HUES48 (cell line): Measurements from ENCODE around the gene TXNDC15.
"Not testable (repeated sequence)": the region's sequence is repeated elsewhere in the genome, so short reads cannot be mapped to it uniquely, and the experiment has no call there.

Experiments
- H3K27ac ChIP-seq: one replicate; pipeline ENCODE4 v1.7.0; 2013; ENCODE audit warnings: low read depth, low read length, inconsistent platforms
- H3K27me3 ChIP-seq: 2 replicates; pipeline ENCODE4 v1.6.1; 2013; ENCODE audit warnings: mild to moderate bottlenecking, low read length; ENCODE audit not compliant: control insufficient read depth, insufficient read depth
- H3K36me3 ChIP-seq: 2 replicates; pipeline ENCODE4 v1.6.1; 2013; ENCODE audit warnings: low read length; ENCODE audit not compliant: control insufficient read depth, insufficient read depth
- H3K4me1 ChIP-seq: 2 replicates; pipeline ENCODE4 v1.6.1; 2013; ENCODE audit warnings: mild to moderate bottlenecking, low read length; ENCODE audit not compliant: control insufficient read depth, insufficient read depth
- H3K4me3 ChIP-seq: 2 replicates; pipeline ENCODE4 v1.5.1; 2013; ENCODE audit warnings: mild to moderate bottlenecking, low read depth, low read length
- H3K9ac ChIP-seq: 2 replicates; pipeline ENCODE4 v1.6.1; 2013; ENCODE audit warnings: mild to moderate bottlenecking, low read depth, low read length, moderate library complexity
- H3K9me3 ChIP-seq: 2 replicates; pipeline ENCODE4 v1.6.1; 2013; ENCODE audit warnings: low read length; ENCODE audit not compliant: control insufficient read depth, insufficient read depth

TXNDC15 gene

DNA sequence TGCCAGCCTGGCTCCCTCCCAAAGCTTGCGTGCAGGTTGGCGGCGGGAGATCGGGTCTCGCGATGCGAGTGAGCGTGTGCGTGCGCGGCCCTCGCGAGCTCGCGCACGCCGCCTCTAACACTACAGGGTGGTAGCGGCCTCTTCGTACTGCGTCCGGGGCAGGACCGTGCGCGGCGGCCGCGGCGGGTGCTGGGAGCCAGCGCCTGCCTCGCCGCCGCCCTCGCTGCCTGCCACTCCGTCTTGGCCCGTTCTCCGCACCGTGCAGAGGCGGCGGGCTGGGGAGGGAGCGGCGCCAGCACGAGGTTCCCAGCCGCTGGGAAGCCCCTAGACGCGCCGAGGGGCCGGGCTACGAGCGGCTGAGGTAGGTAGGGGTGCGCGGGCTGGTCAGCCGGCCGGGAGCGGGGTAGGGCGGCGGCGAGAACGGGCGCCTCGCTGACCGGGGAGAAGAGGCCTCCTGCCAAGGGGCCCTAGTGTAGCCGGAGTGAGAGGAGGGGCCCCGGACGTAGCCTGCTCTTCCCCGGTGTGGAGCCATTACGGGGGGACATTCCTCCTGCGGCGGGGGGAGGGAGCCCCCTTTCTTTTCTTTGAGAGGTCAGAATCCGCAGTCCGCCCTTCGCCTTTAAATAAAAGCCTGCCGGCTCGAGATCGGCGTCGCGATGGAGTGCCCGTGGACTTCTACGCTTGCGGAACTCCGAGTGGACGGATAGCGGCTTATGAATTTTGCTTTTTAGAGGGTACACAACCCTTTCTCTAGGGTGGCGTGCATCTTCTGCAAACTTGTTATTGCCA is 28.1 kb upstream of the TXNDC15 start, which contains the start of gene C5orf24:
Gene C5orf24 (plus strand): TSS at position 117 of the 789 bp plus-strand sequence. CDS start 8,933 bp downstream, outside the sequence.
- Histone ChIP-seq H3K36me3 (no peaks in the 10 kb centered on the region; the same call in none of the 2 replicates), H3K4me3 (peak within 1 kb of the TSS; percentile 99), H3K9ac (peak within 1 kb of the TSS; percentile 90), H3K9me3 (no peaks in the 10 kb centered on the region), H3K27ac (peak within 1 kb of the TSS; percentile 93), H3K27me3 (no peaks in the 10 kb centered on the region), H3K4me1 (peaks cover 10% of the 10 kb centered on the region)

DNA sequence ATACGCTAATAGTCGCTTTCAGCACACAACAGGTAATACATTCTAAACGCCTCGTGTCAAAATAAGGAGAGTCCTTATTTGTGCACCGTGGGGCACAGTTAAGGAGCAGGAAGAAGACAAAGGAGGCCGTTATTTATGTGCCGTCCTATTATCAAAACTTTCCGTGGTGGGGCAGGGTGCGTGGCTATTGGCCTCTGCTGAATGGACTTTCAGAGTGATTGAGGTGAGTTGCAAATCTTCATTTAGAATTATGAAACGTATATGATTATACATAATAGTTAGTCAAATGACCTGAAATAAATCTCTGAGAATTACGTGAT is 27.6 kb upstream of the TXNDC15 start:
- H3K4me1 ChIP-seq: peaks cover 10% of the 10 kb centered on the region
- H3K36me3 ChIP-seq: no peaks in the 10 kb centered on the region; the same call in none of the 2 replicates
- no peaks in the 10 kb centered on the region for H3K9me3 ChIP-seq
- H3K27me3 ChIP-seq: no peaks in the 10 kb centered on the region
- peak overlapping the region; percentile 99 for H3K4me3 ChIP-seq
- peak overlapping the region; percentile 90 for H3K9ac ChIP-seq
- peak overlapping the region; percentile 93 for H3K27ac ChIP-seq

DNA sequence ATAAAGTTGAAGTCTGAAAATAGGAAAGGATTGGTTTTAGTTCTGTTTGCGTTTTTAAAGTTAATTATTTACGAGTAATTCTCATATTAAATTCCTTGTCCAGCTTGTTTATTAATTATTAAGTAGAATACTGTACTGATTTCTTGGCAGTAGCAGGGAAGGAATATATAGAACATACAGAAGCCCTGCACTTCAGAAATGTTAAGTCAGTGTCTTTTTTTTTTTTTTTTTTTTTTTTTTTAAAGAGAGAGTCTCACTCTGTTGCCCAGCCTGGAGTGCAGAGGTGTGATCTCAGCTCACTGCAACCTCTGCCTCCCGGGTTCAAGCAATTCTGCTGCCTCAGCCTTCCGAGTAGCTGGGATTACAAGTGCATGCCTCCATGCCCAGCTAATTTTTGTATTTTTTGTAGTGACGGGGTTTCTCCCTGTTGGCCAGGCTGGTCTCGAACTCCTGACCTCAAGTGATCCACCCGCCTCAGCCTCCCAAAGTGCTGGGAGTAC is 24.7 kb upstream of the TXNDC15 start:
- Histone ChIP-seq H3K4me1 (peaks cover 10% of the 10 kb centered on the region), H3K36me3 (peaks cover 10% of the 10 kb centered on the region)
- not testable (repeated sequence) for H3K27me3 ChIP-seq, H3K27ac ChIP-seq, H3K9me3 ChIP-seq, H3K4me3 ChIP-seq, H3K9ac ChIP-seq

DNA sequence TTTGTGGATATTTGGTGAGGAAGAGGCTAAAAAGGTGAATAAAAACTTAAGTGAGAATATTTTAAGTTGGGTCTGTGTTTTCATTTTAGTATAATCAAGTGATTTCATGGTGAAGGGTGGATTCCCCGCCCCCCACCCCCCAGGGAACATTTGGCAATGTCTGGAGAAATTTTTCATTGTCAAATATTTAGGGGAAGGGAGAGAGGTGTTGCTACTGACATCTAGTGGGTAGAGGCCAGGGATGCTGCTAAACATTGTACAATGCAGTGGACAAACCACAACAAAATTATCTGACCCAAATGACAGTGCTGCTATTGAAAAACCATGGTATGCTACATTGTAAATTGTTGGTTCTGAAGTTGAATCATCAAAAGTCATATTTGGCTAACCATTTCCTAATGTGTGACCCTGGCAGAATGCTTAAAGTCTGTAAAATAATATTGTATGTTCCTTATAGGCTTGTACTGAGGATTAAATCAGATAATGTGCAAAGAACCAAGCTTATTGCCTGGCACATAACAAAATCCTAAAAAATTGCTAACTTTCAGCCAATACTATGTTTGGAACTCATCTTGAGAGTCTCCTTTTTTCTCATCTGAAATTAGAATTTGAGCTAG is 22.8 kb upstream of the TXNDC15 start:
- no peak overlapping the region for H3K27ac ChIP-seq
- no peaks in the 10 kb centered on the region for H3K9me3 ChIP-seq
- no peaks in the 10 kb centered on the region for H3K27me3 ChIP-seq
- H3K4me3 ChIP-seq: no peak overlapping the region
- peaks cover 6% of the 10 kb centered on the region; the same call in 1 of the 2 replicates for H3K4me1 ChIP-seq
- H3K36me3 ChIP-seq: peaks cover 28% of the 10 kb centered on the region
- no peak overlapping the region for H3K9ac ChIP-seq

DNA sequence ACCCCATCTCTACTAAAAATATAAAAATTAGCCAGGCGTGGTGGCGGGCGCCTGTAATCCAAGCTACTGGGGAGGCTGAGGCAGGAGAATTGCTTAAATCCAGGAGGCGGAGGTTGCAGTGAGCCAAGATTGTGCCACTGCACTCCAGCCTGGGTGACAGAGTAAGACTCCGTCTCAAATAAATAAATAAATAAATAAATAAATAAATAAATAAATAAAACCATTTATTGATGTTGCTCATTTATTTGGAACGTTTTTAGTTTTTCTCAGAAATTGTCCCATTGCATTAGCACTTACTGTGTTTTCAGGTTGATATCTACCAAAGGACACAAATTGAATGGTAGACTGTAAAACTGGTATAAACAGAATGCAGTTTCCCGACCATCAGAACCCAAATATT is 17.7 kb upstream of the TXNDC15 start:
- not testable (repeated sequence) for H3K9me3 ChIP-seq, H3K4me3 ChIP-seq, H3K27ac ChIP-seq, H3K4me1 ChIP-seq, H3K9ac ChIP-seq, H3K27me3 ChIP-seq
- H3K36me3 ChIP-seq: peaks cover 56% of the 10 kb centered on the region

DNA sequence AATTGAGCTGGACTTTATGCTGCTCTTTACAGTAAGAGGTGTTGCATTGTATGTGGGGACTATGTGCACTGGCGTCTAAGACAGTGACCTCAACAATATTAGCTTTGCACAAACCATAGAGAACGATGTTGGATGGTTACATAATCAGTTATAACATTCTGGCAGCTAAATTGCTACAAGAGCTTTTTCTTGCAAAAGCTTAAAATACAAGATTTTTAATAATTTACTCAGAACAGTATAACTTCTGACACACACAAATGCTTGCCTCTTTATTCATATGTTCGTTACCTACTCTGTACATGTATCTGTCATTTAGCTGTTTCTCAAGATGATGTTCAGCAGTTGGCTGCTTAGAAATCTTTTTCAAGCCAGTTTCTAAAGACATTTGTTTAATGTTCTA is 16.8 kb upstream of the TXNDC15 start:
- H3K4me3 ChIP-seq: no peak overlapping the region
- no peak overlapping the region for H3K9ac ChIP-seq
- no peaks in the 10 kb centered on the region for H3K4me1 ChIP-seq
- H3K9me3 ChIP-seq: no peaks in the 10 kb centered on the region
- no peaks in the 10 kb centered on the region for H3K27me3 ChIP-seq
- peaks cover 54% of the 10 kb centered on the region for H3K36me3 ChIP-seq
- H3K27ac ChIP-seq: no peak overlapping the region

DNA sequence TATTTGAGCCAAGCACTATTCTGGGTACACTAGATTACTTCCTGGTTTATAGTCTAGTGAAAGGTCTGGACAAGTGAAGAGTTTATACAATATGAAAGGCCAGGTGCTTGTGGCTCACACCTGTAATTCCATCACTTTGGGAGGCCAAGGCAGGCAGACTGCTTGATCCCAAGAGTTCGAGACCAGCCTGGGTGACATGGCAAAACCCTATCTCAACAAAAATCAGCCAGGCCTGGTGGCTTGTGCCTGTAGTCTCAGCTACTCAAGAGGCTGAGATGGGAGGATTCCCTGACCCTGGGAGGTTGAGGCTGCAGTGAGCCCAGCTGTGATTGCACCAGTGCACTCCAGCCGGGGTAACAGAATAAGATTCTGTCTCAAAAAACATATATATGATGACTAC is 9.5 kb upstream of the TXNDC15 start:
- Histone ChIP-seq H3K9me3 (no peaks in the 10 kb centered on the region), H3K4me3 (no peak overlapping the region), H3K27ac (no peak overlapping the region), H3K9ac (no peak overlapping the region), H3K27me3 (no peaks in the 10 kb centered on the region), H3K36me3 (peaks cover under 1% of the 10 kb centered on the region; the same call in 1 of the 2 replicates), H3K4me1 (no peaks in the 10 kb centered on the region)

DNA sequence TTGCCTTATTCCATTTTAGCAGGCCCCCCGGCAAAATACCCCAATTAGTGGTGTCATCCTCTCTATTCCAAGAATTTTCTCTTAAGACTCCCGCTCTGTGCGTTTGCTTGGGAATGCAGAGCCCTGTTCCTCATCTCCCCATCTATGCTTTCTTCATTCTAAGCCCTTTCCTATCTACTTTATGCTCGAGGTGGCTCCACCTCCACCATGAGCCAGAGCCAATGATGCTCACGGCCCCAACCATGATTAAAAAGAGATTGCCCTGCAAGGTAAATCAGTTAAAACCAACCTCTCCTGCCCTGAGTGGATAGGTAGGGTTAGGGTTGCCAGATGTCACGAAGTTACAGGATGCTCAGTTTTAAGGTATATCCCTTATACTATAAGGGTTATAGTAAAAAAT is 677 bp upstream of the TXNDC15 start:
- Histone ChIP-seq H3K36me3 (no peaks in the 10 kb centered on the region), H3K4me3 (peak overlapping the region; percentile 69), H3K9me3 (no peaks in the 10 kb centered on the region), H3K4me1 (peaks cover 14% of the 10 kb centered on the region), H3K9ac (peak overlapping the region; percentile 86; the same call in 1 of the 2 replicates), H3K27me3 (0 out of 2 replicates have a peak, but pooled peaks cover 4% of the 10 kb centered on the region), H3K27ac (peak overlapping the region; percentile 88)

DNA sequence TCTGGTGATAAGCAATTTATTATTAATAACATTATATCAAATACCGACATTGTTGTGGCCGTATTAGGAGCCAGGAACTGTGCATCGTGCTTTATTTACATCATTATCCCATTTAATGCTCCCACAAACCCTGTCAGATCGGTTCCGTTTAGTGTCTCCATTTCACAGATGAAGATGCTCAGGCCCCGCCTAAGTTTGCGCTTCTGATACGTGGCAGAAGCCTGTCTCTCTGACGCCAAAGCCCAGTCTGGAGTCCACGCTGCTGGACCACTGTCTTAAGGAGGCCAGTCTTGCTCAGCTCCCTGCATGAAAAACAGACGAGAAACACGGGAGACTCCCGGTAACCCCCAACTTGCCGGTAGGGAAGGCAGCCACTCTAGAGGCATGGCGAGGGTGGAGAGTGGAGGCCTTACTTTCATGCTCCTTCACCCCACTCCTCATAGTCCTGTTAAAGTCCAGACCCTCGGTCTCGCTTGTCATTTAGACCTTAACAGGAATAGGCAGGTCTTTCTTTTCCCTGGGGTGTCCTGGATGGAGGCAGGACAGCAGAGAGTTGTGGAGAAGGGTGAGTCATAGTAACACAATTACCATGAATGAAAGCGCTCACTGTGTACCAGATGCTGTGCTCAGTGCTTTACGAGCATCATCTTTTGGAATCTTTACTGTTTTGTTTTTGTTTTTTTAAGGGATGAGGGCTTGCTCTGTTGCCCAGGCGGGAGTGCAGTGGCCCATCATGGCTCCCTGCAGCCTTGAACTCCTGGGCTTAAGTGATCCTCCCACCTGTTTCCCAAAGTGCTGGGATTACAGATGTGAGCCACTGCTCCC is 872 bp downstream of the TXNDC15 start:
- peaks cover 14% of the 10 kb centered on the region for H3K4me1 ChIP-seq
- no peaks in the 10 kb centered on the region for H3K9me3 ChIP-seq
- H3K4me3 ChIP-seq: peak overlapping the region; percentile 69
- H3K27ac ChIP-seq: no peak overlapping the region
- H3K27me3 ChIP-seq: 0 out of 2 replicates have a peak, but pooled peaks cover 4% of the 10 kb centered on the region
- peak overlapping the region; percentile 86 for H3K9ac ChIP-seq
- no peaks in the 10 kb centered on the region for H3K36me3 ChIP-seq

DNA sequence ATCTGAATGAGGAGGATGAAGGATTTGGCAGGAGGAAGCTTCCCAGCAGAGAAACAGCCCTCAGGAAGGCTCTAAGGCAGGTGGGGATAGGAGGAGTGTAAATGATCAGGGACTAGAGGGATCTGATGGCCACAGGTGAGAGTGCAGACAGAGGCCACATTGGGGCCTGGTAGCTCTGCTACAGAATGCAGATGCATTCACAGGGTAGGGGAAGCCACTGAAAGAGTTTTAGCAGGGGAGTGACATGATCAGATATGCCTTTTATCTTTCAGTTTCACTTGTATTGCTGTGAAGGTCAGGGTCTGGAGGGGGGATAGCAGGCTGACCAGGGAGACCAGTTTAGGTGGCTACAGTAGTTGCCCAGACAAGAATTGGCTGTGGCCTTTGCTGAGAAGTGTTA is 3.0 kb downstream of the TXNDC15 start:
- H3K27ac ChIP-seq: no peak overlapping the region

More for the DNA sequence above, 3.0 kb downstream of the TXNDC15 start:
- peaks cover 14% of the 10 kb centered on the region for H3K4me1 ChIP-seq
- H3K36me3 ChIP-seq: no peaks in the 10 kb centered on the region
- no peaks in the 10 kb centered on the region for H3K9me3 ChIP-seq
- no peak overlapping the region for H3K9ac ChIP-seq
- H3K4me3 ChIP-seq: no peak overlapping the region
- 0 out of 2 replicates have a peak, but pooled peaks cover 4% of the 10 kb centered on the region for H3K27me3 ChIP-seq
